ENCODE data around the gene CENPV.
A peak's percentile ranks its signal among the peaks of the same experiment; 100 is the strongest.
"Not testable (repeated sequence)": the region's sequence is repeated elsewhere in the genome, so short reads cannot be mapped to it uniquely, and the experiment has no call there.

CENPV gene

GRCh38 chr17:16353317-16354174, at the start of gene CENPV:
Gene CENPV, minus strand, starts transcription at chr17:16353469. Its CDS starts 33 bp downstream, at chr17:16353436.
- peak; percentile 15 to 55 for DNase-seq (ENCODE audit: low read depth in 2 of 2)

GRCh38 chr17:16398270-16399267, 45.3 kb upstream of the CENPV start:
- DNase-seq (ENCODE audit: low read depth in 2 of 2) = no peak

GRCh38 chr17:16396693-16397092, 43.4 kb upstream of the CENPV start:
- DNase-seq (ENCODE audit: low read depth in 2 of 2) = not testable (repeated sequence)

GRCh38 chr17:16395887-16396286, 42.6 kb upstream of the CENPV start:
- not testable (repeated sequence) for DNase-seq (ENCODE audit: low read depth in 2 of 2)

GRCh38 chr17:16392491-16392890, 39.2 kb upstream of the CENPV start:
- not testable (repeated sequence) for DNase-seq (ENCODE audit: low read depth in 2 of 2)

- no peak for DNase-seq (ENCODE audit: low read depth in 2 of 2)
Measured at GRCh38 chr17:16391451-16391850, 38.2 kb upstream of the CENPV start.

- DNase-seq (ENCODE audit: low read depth in 2 of 2) = not testable (repeated sequence)
Measured at GRCh38 chr17:16386126-16386507, 32.8 kb upstream of the CENPV start.

GRCh38 chr17:16384557-16384956, 31.3 kb upstream of the CENPV start:
- no peak for DNase-seq (ENCODE audit: low read depth in 2 of 2)

- DNase-seq (ENCODE audit: low read depth in 2 of 2) = no peak
Measured at GRCh38 chr17:16383772-16384287, 30.6 kb upstream of the CENPV start.

- DNase-seq (ENCODE audit: low read depth in 2 of 2) = no peak
Measured at GRCh38 chr17:16383216-16383615, 29.9 kb upstream of the CENPV start.

GRCh38 chr17:16381496-16381820, 28.2 kb upstream of the CENPV start:
- peak in 1 of 2 donors; percentile 27 for DNase-seq (ENCODE audit: low read depth in 2 of 2)

GRCh38 chr17:16380640-16381495, 27.6 kb upstream of the CENPV start, which contains the start of gene UBB:
Gene UBB, plus strand, starts transcription at chr17:16381091. Its CDS starts 817 bp downstream, at chr17:16381908.
- peak; percentile 74 to 91 for DNase-seq (ENCODE audit: low read depth in 2 of 2)

- DNase-seq (ENCODE audit: low read depth in 2 of 2) = no peak
Measured at GRCh38 chr17:16379654-16380053, 26.4 kb upstream of the CENPV start.

- DNase-seq (ENCODE audit: low read depth in 2 of 2) = no peak
Measured at GRCh38 chr17:16378636-16379282, 25.5 kb upstream of the CENPV start.

GRCh38 chr17:16377941-16378341, 24.7 kb upstream of the CENPV start:
- DNase-seq (ENCODE audit: low read depth in 2 of 2) = no peak

- no peak for DNase-seq (ENCODE audit: low read depth in 2 of 2)
Measured at GRCh38 chr17:16374146-16374938, 21.1 kb upstream of the CENPV start.

- DNase-seq (ENCODE audit: low read depth in 2 of 2) = no peak
Measured at GRCh38 chr17:16371742-16372141, 18.5 kb upstream of the CENPV start.

- DNase-seq (ENCODE audit: low read depth in 2 of 2) = no peak
Measured at GRCh38 chr17:16364625-16365024, 11.4 kb upstream of the CENPV start.

GRCh38 chr17:16363749-16364536, 10.7 kb upstream of the CENPV start:
- DNase-seq (ENCODE audit: low read depth in 2 of 2) = peak; percentile 47 to 64

All from stimulated activated CD4-positive, alpha-beta T cell treated with anti-CD3 and anti-CD28 coated beads, Interleukin-1b, Interleukin-23, amount 100 ng/mL, for 1 hour (primary cell).